ENCODE measurements around the gene PLXDC2. TPM values are rescaled to one million over a fixed set of nuclear protein-coding genes. Genes with fewer than 3 reads are reported as not detected.

Gene PLXDC2
- total and polyA plus RNA-seq, 2 experiments from 2014 or later: 39.9 to 52.2 TPM

DNA sequence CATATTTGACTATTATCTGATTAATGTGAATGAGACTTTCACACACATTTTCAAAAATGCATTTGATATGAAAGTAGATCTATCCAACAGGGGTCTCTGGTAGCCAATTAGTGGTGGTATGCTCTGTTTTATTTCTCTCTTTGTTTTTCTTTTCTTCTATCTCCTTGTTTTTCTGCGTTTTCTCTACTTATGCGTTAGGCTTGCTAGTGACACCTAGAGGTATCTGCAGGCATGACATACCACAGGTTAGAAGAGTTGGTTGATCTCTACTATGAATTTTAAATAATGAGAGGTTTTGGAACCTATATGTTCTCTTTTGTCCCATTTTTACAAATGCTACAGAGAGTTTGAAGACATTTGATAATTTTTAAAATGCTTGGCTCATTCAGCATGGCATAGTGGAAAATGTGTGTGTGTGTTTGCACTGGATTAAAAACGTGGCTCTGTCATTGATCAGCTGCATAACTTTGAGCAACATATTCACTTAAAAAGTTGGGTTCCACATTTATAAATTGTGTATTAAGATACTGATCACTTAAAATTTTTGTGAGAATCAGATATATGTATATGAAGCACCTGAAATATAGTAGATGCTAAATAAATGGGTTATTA, 28.1 kb upstream of the PLXDC2 start:
- no peaks in the 10 kb centered on the region for H4K20me1 ChIP-seq (ENCODE audit: insufficient read depth, poor library complexity, severe bottlenecking)
- H3K9me2 ChIP-seq (replicated peaks; ENCODE audit: insufficient read depth): no peaks in the 10 kb centered on the region
- no peak overlapping the region for H3K4me3 ChIP-seq
- no peaks in the 10 kb centered on the region for H3K79me2 ChIP-seq
- H2AFZ ChIP-seq: no peak overlapping the region
- H3K36me3 ChIP-seq (replicated peaks; ENCODE audit: insufficient read depth, low read depth): no peaks in the 10 kb centered on the region
- 0% methylated on average over 3 of the region's 3 CpGs for WGBS (ENCODE audit: low lambda C conversion rate, missing lambda C conversion rate)
- no peaks in the 10 kb centered on the region for H3K27me3 ChIP-seq
- H3K27ac ChIP-seq: no peak overlapping the region
- H3K9me3 ChIP-seq (ENCODE audit: low read depth): no peaks in the 10 kb centered on the region
- no peaks in the 10 kb centered on the region for H3K4me1 ChIP-seq (ENCODE audit: insufficient read depth)
- H3K4me2 ChIP-seq: no peak overlapping the region
- peak; percentile 85 for TF ChIP-seq CTCF (IDR thresholded peaks at IDR 0.05; ENCODE audit: poor library complexity)
- no peak for TF ChIP-seq EZH2 (IDR thresholded peaks at IDR 0.05; ENCODE audit: borderline replicate concordance)
- no peak for TF ChIP-seq EZH2phosphoT487 (IDR thresholded peaks at IDR 0.05; ENCODE audit: low read depth, severe bottlenecking, unreplicated experiment)
- peak; percentile 70 for DNase-seq (ENCODE audit: low spot score)

GRCh38 chr10:19788902-19789301, 27.3 kb upstream of the PLXDC2 start:
- H3K27ac ChIP-seq: no peak overlapping the region
- H3K4me2 ChIP-seq: no peak overlapping the region
- no peaks in the 10 kb centered on the region for H3K9me2 ChIP-seq (replicated peaks; ENCODE audit: insufficient read depth)
- H3K4me1 ChIP-seq (ENCODE audit: insufficient read depth): no peaks in the 10 kb centered on the region
- H3K4me3 ChIP-seq: no peak overlapping the region
- WGBS (ENCODE audit: low lambda C conversion rate, missing lambda C conversion rate): 45% methylated on average over 2 of the region's 2 CpGs
- H3K9me3 ChIP-seq (ENCODE audit: low read depth): no peaks in the 10 kb centered on the region
- no peak for TF ChIP-seq CTCF (IDR thresholded peaks at IDR 0.05; ENCODE audit: poor library complexity)
- TF ChIP-seq EZH2phosphoT487 (IDR thresholded peaks at IDR 0.05; ENCODE audit: low read depth, severe bottlenecking, unreplicated experiment): no peak
- TF ChIP-seq EZH2 (IDR thresholded peaks at IDR 0.05; ENCODE audit: borderline replicate concordance): no peak
- H3K27me3 ChIP-seq: no peaks in the 10 kb centered on the region
- no peaks in the 10 kb centered on the region for H4K20me1 ChIP-seq (ENCODE audit: insufficient read depth, poor library complexity, severe bottlenecking)
- no peaks in the 10 kb centered on the region for H3K79me2 ChIP-seq
- no peak for DNase-seq (ENCODE audit: low spot score)
- H3K36me3 ChIP-seq (replicated peaks; ENCODE audit: insufficient read depth, low read depth): no peaks in the 10 kb centered on the region
- no peak overlapping the region for H2AFZ ChIP-seq

GRCh38 chr10:19789607-19790006, 26.6 kb upstream of the PLXDC2 start:
- Histone ChIP-seq H3K9me2 (replicated peaks; ENCODE audit: insufficient read depth) (no peaks in the 10 kb centered on the region), H3K4me2 (no peak overlapping the region), H2AFZ (no peak overlapping the region), H3K79me2 (no peaks in the 10 kb centered on the region), H3K27me3 (no peaks in the 10 kb centered on the region), H4K20me1 (ENCODE audit: insufficient read depth, poor library complexity, severe bottlenecking) (no peaks in the 10 kb centered on the region), H3K4me1 (ENCODE audit: insufficient read depth) (no peaks in the 10 kb centered on the region), H3K27ac (no peak overlapping the region), H3K9me3 (ENCODE audit: low read depth) (no peaks in the 10 kb centered on the region), H3K4me3 (no peak overlapping the region), H3K36me3 (replicated peaks; ENCODE audit: insufficient read depth, low read depth) (no peaks in the 10 kb centered on the region)
- TF ChIP-seq CTCF (IDR thresholded peaks at IDR 0.05; ENCODE audit: poor library complexity): no peak
- TF ChIP-seq EZH2phosphoT487 (IDR thresholded peaks at IDR 0.05; ENCODE audit: low read depth, severe bottlenecking, unreplicated experiment): no peak
- no peak for TF ChIP-seq EZH2 (IDR thresholded peaks at IDR 0.05; ENCODE audit: borderline replicate concordance)
- DNase-seq (ENCODE audit: low spot score): no peak
- 95% methylated on average over 5 of the region's 5 CpGs for WGBS (ENCODE audit: low lambda C conversion rate, missing lambda C conversion rate)

Measured in hepatocyte (in vitro differentiated cells).